ENCODE results near the gene GINS2. TPM values are rescaled to one million over a fixed set of nuclear protein-coding genes. Genes with fewer than 3 reads are reported as not detected.

Gene GINS2
- total and polyA plus RNA-seq, 2 of the 4 experiments (the other 2 are of a cell fraction), result 12.0 to 13.4 TPM

DNA sequence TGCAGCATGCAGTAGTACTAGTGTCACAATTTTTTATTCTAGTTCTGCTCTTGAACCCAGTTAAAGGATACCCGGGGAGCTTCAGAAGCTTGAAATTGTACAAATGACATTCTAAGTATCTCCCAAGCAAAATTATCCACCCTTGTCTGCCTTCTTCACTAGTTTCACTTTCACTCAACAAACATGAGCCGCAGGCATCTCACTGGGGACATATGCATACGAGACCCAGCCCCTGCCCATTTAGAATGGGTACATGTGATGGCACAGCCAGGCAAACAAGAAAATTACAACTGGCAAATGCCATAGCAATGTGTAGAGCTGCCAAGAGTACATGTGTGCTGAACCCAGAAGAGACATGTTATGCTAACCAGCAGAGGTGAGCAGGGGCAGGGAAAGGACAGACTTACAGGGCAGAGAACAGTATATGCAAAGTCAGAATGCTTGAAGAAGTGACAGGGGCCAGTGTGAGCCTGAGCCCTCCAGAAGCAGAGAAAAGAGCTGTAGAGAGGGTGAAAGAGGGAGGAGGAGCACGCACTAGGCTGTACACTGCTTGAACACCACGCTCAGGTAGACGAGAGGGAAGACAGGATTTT is 8.3 kb downstream of the GINS2 start:
- H2BK120ac ChIP-seq (ENCODE audit: low read depth, low read length), result no peak overlapping the region
- H2BK20ac ChIP-seq (ENCODE audit: low read depth, low read length), result no peak overlapping the region
- no peak overlapping the region for H3K56ac ChIP-seq (ENCODE audit: extremely low read depth, insufficient read depth, low read length)
- no peak overlapping the region for H2AK5ac ChIP-seq (ENCODE audit: low read depth, low read length)
- ATAC-seq (ENCODE audit: low read depth) (no peak), DNase-seq (no peak)
- no TSS peak for BruUV-seq (replicated peaks)
- H4K8ac ChIP-seq (ENCODE audit: low read depth in 2 of 2, low read length in 2 of 2), result no peak overlapping the region
- H3K14ac ChIP-seq (replicated peaks; ENCODE audit: low read depth, low read length), result no peak overlapping the region
- intact Hi-C loops (cut with micrococcal nuclease) (no loop called here), in situ Hi-C loops (cut with MboI; ENCODE audit: low sequenced_read_pairs) (no loop called here), dilution Hi-C loops (cut with HindIII; ENCODE audit: low sequenced_read_pairs, unreplicated experiment) (no loop called here)
- ChIA-PET CTCF (no interaction called here), POLR2A (ENCODE audit: unreplicated experiment) (no interaction called here)
- no peak overlapping the region for H3K9ac ChIP-seq (ENCODE audit: low read depth, low read length)
- H3K4me2 ChIP-seq (ENCODE audit: low read depth, low read length), result no peak overlapping the region
- peaks cover 14% of the 10 kb centered on the region; the same call in 1 of the 2 replicates for H4K20me1 ChIP-seq (ENCODE audit: insufficient read depth, low read length)
- no peak overlapping the region for H3K4me3 ChIP-seq (ENCODE audit: insufficient read depth, low read depth, low read length)
- no peak overlapping the region for H3K23ac ChIP-seq (ENCODE audit: low read depth, low read length)
- H3K9me3 ChIP-seq (ENCODE audit: control insufficient read depth, insufficient read depth, low read length), result no peaks in the 10 kb centered on the region
- H3K27me3 ChIP-seq (ENCODE audit: control insufficient read depth, insufficient read depth, low read length), result no peaks in the 10 kb centered on the region
- no peak overlapping the region for H4K91ac ChIP-seq (ENCODE audit: insufficient read depth, low read depth, low read length)
- peaks cover 5% of the 10 kb centered on the region for H3K9me1 ChIP-seq (ENCODE audit: insufficient read depth, low read length)
- no peak overlapping the region for H2BK5ac ChIP-seq (ENCODE audit: low read depth, low read length, poor library complexity, severe bottlenecking)
- WGBS, 2 experiments (ENCODE audit: extremely low coverage in 2 of 2, insufficient read length in 1 of 2), result 100% methylated on average over 4 of the region's 6 CpGs; no CpG with 5 or more reads in 1 of the 2 experiments
- TF ChIP-seq RFX5 (IDR thresholded peaks at IDR 0.05; ENCODE audit: low read depth, low read length) (no peak), RCOR1 (IDR thresholded peaks at IDR 0.05; ENCODE audit: insufficient replicate concordance, low read length) (no peak), MXI1 (IDR thresholded peaks at IDR 0.05; ENCODE audit: borderline replicate concordance, low read depth, low read length) (no peak), POLR2A (IDR thresholded peaks at IDR 0.05; ENCODE audit: low read depth, low read length) (no peak), MAFK (IDR thresholded peaks at IDR 0.05; ENCODE audit: low read depth, low read length) (no peak), CHD1 (IDR thresholded peaks at IDR 0.05; ENCODE audit: low read depth, low read length) (no peak), BHLHE40 (IDR thresholded peaks at IDR 0.05; ENCODE audit: low read depth, low read length) (no peak)
- TF ChIP-seq, protein P1, sequence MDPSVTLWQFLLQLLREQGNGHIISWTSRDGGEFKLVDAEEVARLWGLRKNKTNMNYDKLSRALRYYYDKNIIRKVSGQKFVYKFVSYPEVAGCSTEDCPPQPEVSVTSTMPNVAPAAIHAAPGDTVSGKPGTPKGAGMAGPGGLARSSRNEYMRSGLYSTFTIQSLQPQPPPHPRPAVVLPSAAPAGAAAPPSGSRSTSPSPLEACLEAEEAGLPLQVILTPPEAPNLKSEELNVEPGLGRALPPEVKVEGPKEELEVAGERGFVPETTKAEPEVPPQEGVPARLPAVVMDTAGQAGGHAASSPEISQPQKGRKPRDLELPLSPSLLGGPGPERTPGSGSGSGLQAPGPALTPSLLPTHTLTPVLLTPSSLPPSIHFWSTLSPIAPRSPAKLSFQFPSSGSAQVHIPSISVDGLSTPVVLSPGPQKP (IDR thresholded peaks at IDR 0.05; ENCODE audit: borderline replicate concordance, low read depth, low read length), result no peak
- H3K4ac ChIP-seq (ENCODE audit: low read depth, low read length), result no peak overlapping the region
- H2BK15ac ChIP-seq (ENCODE audit: low read depth, low read length), result no peak overlapping the region
- H4K5ac ChIP-seq (ENCODE audit: low read depth, low read length), result no peak overlapping the region
- H3K79me1 ChIP-seq (ENCODE audit: low read depth in 1 of 2, low read length in 2 of 2), result peaks cover 7 to 34% of the 10 kb centered on the region in 2 experiments; a peak in 3 of 4 replicates
- H2AK9ac ChIP-seq (replicated peaks; ENCODE audit: low read depth, low read length, poor library complexity), result no peak overlapping the region
- H3K27ac ChIP-seq (ENCODE audit: insufficient read depth, low read length), result no peak overlapping the region
- no peak overlapping the region for H3K18ac ChIP-seq (ENCODE audit: low read depth, low read length)
- H3K4me1 ChIP-seq (ENCODE audit: control insufficient read depth, insufficient read depth, low read length), result no peaks in the 10 kb centered on the region
- no peak overlapping the region for H2AFZ ChIP-seq (replicated peaks; ENCODE audit: low read length, poor library complexity)
- peaks cover 17% of the 10 kb centered on the region for H3K36me3 ChIP-seq (ENCODE audit: control insufficient read depth, insufficient read depth, low read length)
